Measurements from ENCODE around the gene C3orf52. TPM values are rescaled to one million over a fixed set of nuclear protein-coding genes. Genes with fewer than 3 reads are reported as not detected.

The C3orf52 gene, protein sequence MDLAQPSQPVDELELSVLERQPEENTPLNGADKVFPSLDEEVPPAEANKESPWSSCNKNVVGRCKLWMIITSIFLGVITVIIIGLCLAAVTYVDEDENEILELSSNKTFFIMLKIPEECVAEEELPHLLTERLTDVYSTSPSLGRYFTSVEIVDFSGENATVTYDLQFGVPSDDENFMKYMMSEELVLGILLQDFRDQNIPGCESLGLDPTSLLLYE
- 2.1 and 2.9 TPM in 2 replicates for total RNA-seq

DNA sequence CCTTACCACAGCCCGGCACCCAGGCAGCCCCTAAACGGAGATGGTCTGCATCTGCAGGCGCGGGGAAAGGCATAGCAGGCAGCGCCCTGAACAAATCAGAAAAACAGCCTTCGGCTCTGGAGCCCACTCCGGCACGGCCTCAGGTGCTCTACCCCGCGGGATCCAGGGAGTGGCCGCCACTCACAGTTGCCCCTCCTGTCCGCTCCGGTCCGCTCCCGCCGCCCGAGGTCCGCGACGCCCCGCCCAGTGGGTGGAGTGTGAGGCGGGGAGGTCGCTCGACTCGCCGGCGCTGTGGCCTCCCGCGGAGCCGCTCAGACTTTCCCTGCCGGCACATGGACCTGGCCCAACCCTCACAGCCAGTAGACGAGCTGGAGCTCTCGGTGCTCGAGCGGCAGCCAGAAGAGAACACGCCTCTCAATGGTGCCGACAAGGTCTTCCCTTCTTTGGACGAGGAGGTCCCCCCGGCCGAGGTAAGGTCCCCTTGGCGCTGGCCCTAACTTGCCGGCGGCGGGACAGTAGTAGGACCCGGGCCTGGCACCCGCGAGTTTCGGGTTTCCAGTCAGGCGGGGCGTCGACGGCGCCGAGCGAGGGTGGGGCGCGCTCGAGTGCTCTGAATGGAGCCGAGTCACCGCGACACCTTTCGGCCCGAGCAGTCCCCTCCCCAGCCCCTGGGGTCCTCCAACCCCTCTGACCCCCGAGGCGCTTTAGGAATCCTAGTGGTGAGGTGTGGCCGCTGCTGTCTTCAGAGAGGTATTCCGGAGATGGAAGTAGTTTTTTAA, at the start of gene C3orf52:
Gene C3orf52 (plus strand): TSS at position 314 of the 779 bp plus-strand sequence. CDS start 19 bp downstream, at position 333.

DNA sequence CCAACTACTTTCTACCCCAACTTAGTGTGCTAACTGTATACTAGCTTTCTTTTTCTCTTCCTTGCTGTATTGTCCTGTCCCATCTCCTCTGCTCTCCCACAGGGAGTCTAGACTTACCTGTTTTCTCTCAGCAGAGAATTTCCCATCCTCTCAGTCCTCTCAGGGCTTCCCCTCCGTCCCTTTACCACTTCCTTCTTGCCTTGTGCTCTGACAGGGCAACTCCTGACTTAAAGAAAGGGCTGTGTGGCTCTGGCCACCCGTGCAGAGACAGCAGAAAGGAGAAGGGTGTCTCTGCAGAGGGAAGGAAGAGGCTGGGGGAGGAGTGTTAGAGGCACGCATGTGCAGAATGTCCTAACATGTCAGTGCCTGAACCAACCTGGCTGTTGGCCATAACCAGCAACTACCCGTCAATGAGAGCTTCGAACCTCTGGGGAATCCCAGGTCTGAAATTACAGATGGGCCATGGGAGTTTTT, 46.8 kb downstream of the C3orf52 start, which contains the start of gene GCSAM:
Gene GCSAM (minus strand): TSS at position 274 of the 474 bp plus-strand sequence. CDS start 128 bp downstream, at position 146.

Other genes with a start within 250 kb of the C3orf52 start
- 26.2 and 33.0 TPM in 2 replicates for gene PHLDB2, start 227.1 kb upstream of the C3orf52 start, total RNA-seq
- 37.2 and 51.0 TPM in 2 replicates for gene ABHD10, start 107.4 kb upstream of the C3orf52 start, total RNA-seq
- gene TAGLN3, start 87.5 kb upstream of the C3orf52 start, total RNA-seq = 2.7 and 5.5 TPM in 2 replicates
- gene TMPRSS7, start 51.7 kb upstream of the C3orf52 start, total RNA-seq = not detected in 2 replicates
- gene GCSAM, start 46.9 kb downstream of the C3orf52 start, total RNA-seq = not detected in 2 replicates
- not detected in 2 replicates for gene SLC9C1, start 207.8 kb downstream of the C3orf52 start, total RNA-seq
- 8.7 and 8.9 TPM in 2 replicates for gene CD200, start 246.8 kb downstream of the C3orf52 start, total RNA-seq

All from myometrial cell (primary cell).